ENCODE measurements around the gene DEFB124. TPM values are rescaled to one million over a fixed set of nuclear protein-coding genes. Genes with fewer than 3 reads are reported as not detected.
A peak's percentile ranks its signal among the peaks of the same experiment; 100 is the strongest.

The DEFB124 gene
- polyA plus RNA-seq, 3 donors: not detected

GRCh38 chr20:31515072-31515774 lies 40.3 kb upstream of the DEFB124 start:
- Mint-ChIP-seq H3K27ac (no peak overlapping the region), H3K4me3 (no peak overlapping the region), H3K36me3 (peaks cover 3 to 16% of the 10 kb centered on the region in 2 donors), H3K27me3 (ENCODE audit: low read depth in 3 of 3) (peaks cover 0 to 2% (median 0%) of the 10 kb centered on the region in 3 donors), H3K9me3 (no peaks in the 10 kb centered on the region), H3K4me1 (peaks cover 18% of the 10 kb centered on the region)
- no peak for DNase-seq
- WGBS (ENCODE audit: insufficient coverage): 9% methylated on average over 4 of the region's 4 CpGs
- Histone ChIP-seq H3K4me1 (ENCODE audit: control insufficient read depth in 1 of 2, insufficient read depth in 2 of 2, low read length in 2 of 2) (peaks cover 50% of the 10 kb centered on the region in 2 donors), H3K36me3 (replicated peaks in 1 of 2; ENCODE audit: control insufficient read depth in 1 of 2, insufficient read depth in 2 of 2, low read length in 2 of 2) (peaks cover 3 to 14% of the 10 kb centered on the region in 2 donors), H3K9me3 (replicated peaks in 1 of 2; ENCODE audit: control insufficient read depth in 1 of 2, insufficient read depth in 1 of 2, low read length in 2 of 2) (no peaks in the 10 kb centered on the region), H3K79me2 (ENCODE audit: insufficient read depth, low read length) (peaks cover 60% of the 10 kb centered on the region), H3K27me3 (ENCODE audit: control insufficient read depth in 2 of 2, insufficient read depth in 2 of 2, low read length in 2 of 2) (no peaks in the 10 kb centered on the region), H2AFZ (ENCODE audit: insufficient read depth, low read depth, low read length, poor library complexity, severe bottlenecking) (peak overlapping the region; percentile 76), H3K27ac (ENCODE audit: low read depth in 1 of 2, low read length in 2 of 2) (peak overlapping the region; percentile 66 to 95), H3K9ac (ENCODE audit: insufficient read depth, low read length, poor library complexity, severe bottlenecking) (peak overlapping the region; percentile 94), H3K4me2 (replicated peaks; ENCODE audit: extremely low read depth, low read length, poor library complexity, severe bottlenecking) (peak overlapping the region; percentile 87), H4K20me1 (ENCODE audit: insufficient read depth, low read length) (peaks cover 42% of the 10 kb centered on the region), H3K4me3 (replicated peaks in 1 of 3; ENCODE audit: low read depth in 2 of 3, low read length in 3 of 3) (peak overlapping the region; percentile 69 to 91 (median 85))
- intact Hi-C loops (cut with micrococcal nuclease): no loop called here
- TF ChIP-seq CTCF (IDR thresholded peaks at IDR 0.05): no peak

GRCh38 chr20:31514154-31515071 lies 39.5 kb upstream of the DEFB124 start, which contains the start of gene HM13:
Gene HM13, plus strand, starts transcription at chr20:31514442. Its CDS starts 110 bp downstream, at chr20:31514552.
- H3K4me3 Mint-ChIP-seq: peak within 1 kb of the TSS; percentile 59 to 64
- H3K36me3 Mint-ChIP-seq: peaks cover 3 to 8% of the 10 kb centered on the region in 2 donors
- intact Hi-C loops (cut with micrococcal nuclease): no loop called here
- Histone ChIP-seq H3K9ac (ENCODE audit: insufficient read depth, low read length, poor library complexity, severe bottlenecking) (peak within 1 kb of the TSS; percentile 94), H3K27me3 (ENCODE audit: control insufficient read depth in 2 of 2, insufficient read depth in 2 of 2, low read length in 2 of 2) (no peaks in the 10 kb centered on the region), H3K4me1 (ENCODE audit: control insufficient read depth in 1 of 2, insufficient read depth in 2 of 2, low read length in 2 of 2) (peaks cover 42 to 44% of the 10 kb centered on the region in 2 donors), H4K20me1 (ENCODE audit: insufficient read depth, low read length) (peaks cover 40% of the 10 kb centered on the region), H3K4me3 (replicated peaks in 1 of 3; ENCODE audit: low read depth in 2 of 3, low read length in 3 of 3) (peak within 1 kb of the TSS; percentile 69 to 91 (median 85)), H3K27ac (ENCODE audit: low read depth in 1 of 2, low read length in 2 of 2) (peak within 1 kb of the TSS; percentile 66 to 95), H3K36me3 (replicated peaks in 1 of 2; ENCODE audit: control insufficient read depth in 1 of 2, insufficient read depth in 2 of 2, low read length in 2 of 2) (peaks cover 3 to 8% of the 10 kb centered on the region in 2 donors), H3K79me2 (ENCODE audit: insufficient read depth, low read length) (peaks cover 52% of the 10 kb centered on the region), H3K4me2 (replicated peaks; ENCODE audit: extremely low read depth, low read length, poor library complexity, severe bottlenecking) (peak within 1 kb of the TSS; percentile 87), H3K9me3 (replicated peaks in 1 of 2; ENCODE audit: control insufficient read depth in 1 of 2, insufficient read depth in 1 of 2, low read length in 2 of 2) (no peaks in the 10 kb centered on the region), H2AFZ (ENCODE audit: insufficient read depth, low read depth, low read length, poor library complexity, severe bottlenecking) (peak within 1 kb of the TSS; percentile 76)
- peaks cover 0 to 2% (median 0%) of the 10 kb centered on the region in 7 donors for H3K9me3 Mint-ChIP-seq
- 0% methylated on average over 85 of the region's 86 CpGs for WGBS (ENCODE audit: insufficient coverage)
- peak; percentile 91 to 95 (median 94) for DNase-seq
- peak within 1 kb of the TSS in 6 of 7 donors; percentile 42 to 90 (median 80) for H3K27ac Mint-ChIP-seq
- H3K4me1 Mint-ChIP-seq: peaks cover 10% of the 10 kb centered on the region
- peak; percentile 99 for TF ChIP-seq CTCF (IDR thresholded peaks at IDR 0.05)
- peaks cover 0 to 2% (median 0%) of the 10 kb centered on the region in 3 donors for H3K27me3 Mint-ChIP-seq (ENCODE audit: low read depth in 3 of 3)
